ENCODE results near the gene MRPL32. TPM values are rescaled to one million over a fixed set of nuclear protein-coding genes. Genes with fewer than 3 reads are reported as not detected.

The MRPL32 gene
- total RNA-seq, 1 donor from 2014 or later = 53.5 TPM

DNA sequence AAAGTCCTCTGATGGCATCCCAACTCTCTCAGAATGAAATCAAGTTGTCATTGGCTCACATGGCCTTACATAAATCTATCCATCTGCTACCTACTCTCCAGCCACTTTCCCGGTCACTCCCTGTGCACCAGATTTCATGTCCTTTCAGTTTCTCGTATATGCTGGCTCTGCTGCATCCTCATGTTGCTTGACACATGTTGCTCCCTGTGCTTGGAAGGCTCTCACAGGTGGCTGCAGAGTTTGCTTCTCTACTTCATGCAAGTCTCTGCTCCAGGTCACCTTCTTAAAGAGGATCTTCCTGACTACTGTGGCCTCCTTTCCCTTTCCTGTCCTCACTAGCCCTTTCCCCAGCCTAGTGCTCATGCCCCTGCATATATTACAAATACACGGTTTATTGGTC, 48.3 kb downstream of the MRPL32 start:
- Mint-ChIP-seq H3K9me3 (peaks cover 19% of the 10 kb centered on the region), H3K36me3 (no peaks in the 10 kb centered on the region), H3K27me3 (ENCODE audit: low read depth) (peaks cover 15% of the 10 kb centered on the region), H3K4me3 (no peak overlapping the region), H3K27ac (no peak overlapping the region), H3K4me1 (peaks cover 6% of the 10 kb centered on the region)
- DNase-seq (ENCODE audit: low spot score in 2 of 2, unreplicated experiment in 2 of 2) = no peak
- no peak for TF ChIP-seq CTCF (IDR thresholded peaks at IDR 0.05; ENCODE audit: unreplicated experiment)

DNA sequence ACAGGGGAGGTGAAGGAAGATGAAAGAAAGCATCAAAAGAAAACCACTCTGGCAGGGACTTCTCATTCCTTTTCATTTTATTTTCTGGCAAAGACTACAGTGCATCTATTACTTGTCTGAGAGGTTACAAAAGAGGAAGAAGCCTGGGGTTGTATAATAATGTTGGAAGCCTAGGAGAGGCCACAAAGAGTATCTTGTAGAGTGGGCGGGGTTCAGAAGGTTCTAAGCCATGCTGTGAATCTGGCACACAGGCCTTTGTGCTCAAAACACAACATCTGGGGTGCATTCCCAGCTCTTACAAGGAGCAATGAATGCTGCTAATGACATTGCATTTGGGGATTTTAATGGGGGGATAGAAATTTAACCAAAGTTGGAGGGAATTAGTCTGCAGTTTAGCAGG, 49.4 kb downstream of the MRPL32 start:
- Mint-ChIP-seq H3K9me3 (peaks cover 22% of the 10 kb centered on the region), H3K27me3 (ENCODE audit: low read depth) (peaks cover 15% of the 10 kb centered on the region), H3K36me3 (no peaks in the 10 kb centered on the region), H3K27ac (no peak overlapping the region), H3K4me1 (peaks cover 6% of the 10 kb centered on the region), H3K4me3 (no peak overlapping the region)
- TF ChIP-seq CTCF (IDR thresholded peaks at IDR 0.05; ENCODE audit: unreplicated experiment) = no peak
- no peak for DNase-seq (ENCODE audit: low spot score in 2 of 2, unreplicated experiment in 2 of 2)

DNA sequence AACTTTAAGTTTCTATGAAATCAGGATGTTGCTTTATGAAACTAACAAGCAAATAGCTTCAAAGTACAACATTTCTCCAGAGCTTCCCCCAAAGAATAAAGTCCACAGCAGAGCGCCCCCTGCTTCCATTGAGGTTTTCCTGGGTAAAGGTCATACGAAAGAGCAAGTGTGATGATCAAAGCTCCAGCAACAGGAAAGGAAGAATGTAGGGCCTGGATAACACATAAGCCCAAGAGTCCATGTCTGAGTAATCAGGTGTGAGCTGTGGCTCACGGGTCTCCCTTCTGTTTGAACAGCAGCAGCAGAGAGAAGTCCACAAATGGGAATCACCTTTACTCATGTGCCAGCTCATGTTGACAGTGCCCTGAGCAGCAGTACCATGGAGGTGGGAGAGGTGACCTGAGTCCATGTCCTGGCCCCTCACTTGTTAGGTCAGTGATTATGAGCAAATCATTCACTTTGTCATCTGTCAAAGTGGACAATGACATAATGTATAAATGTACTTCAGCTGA, 50.5 kb downstream of the MRPL32 start:
- DNase-seq (ENCODE audit: low spot score in 2 of 2, unreplicated experiment in 2 of 2) = no peak
- no peak overlapping the region for H3K4me3 Mint-ChIP-seq
- H3K27ac Mint-ChIP-seq = no peak overlapping the region
- no peaks in the 10 kb centered on the region for H3K36me3 Mint-ChIP-seq
- H3K27me3 Mint-ChIP-seq (ENCODE audit: low read depth) = peaks cover 17% of the 10 kb centered on the region
- TF ChIP-seq CTCF (IDR thresholded peaks at IDR 0.05; ENCODE audit: unreplicated experiment) = no peak
- peaks cover 6% of the 10 kb centered on the region for H3K4me1 Mint-ChIP-seq
- H3K9me3 Mint-ChIP-seq = peaks cover 22% of the 10 kb centered on the region

GRCh38 chr7:42984137-42984536, 52.0 kb downstream of the MRPL32 start:
- Mint-ChIP-seq H3K4me1 (peaks cover 6% of the 10 kb centered on the region), H3K27me3 (ENCODE audit: low read depth) (peaks cover 18% of the 10 kb centered on the region), H3K36me3 (no peaks in the 10 kb centered on the region), H3K27ac (no peak overlapping the region), H3K9me3 (peaks cover 22% of the 10 kb centered on the region), H3K4me3 (no peak overlapping the region)
- no peak for DNase-seq (ENCODE audit: low spot score in 2 of 2, unreplicated experiment in 2 of 2)
- no peak for TF ChIP-seq CTCF (IDR thresholded peaks at IDR 0.05; ENCODE audit: unreplicated experiment)

DNA sequence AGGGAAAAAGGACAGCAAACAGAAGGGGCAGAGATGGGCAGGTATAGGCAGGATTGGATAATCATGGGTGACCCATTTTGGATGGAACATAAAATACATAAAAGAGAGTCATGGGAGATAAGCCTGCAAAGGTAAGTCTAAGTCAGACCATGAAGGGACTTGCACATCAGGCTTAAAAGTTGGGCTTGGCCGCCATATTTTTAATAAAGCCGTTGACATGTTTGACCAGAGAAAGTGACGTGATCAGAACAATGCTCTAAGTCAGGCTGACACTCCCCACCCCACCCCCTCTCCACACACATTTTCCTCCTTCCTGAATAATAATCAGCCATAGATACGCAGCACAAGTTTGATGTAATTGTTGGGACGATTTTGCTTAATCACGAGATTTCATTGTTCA, 54.0 kb downstream of the MRPL32 start:
- Mint-ChIP-seq H3K9me3 (peaks cover 22% of the 10 kb centered on the region), H3K4me1 (peaks cover 5% of the 10 kb centered on the region), H3K36me3 (no peaks in the 10 kb centered on the region), H3K27ac (no peak overlapping the region), H3K4me3 (no peak overlapping the region), H3K27me3 (ENCODE audit: low read depth) (peaks cover 7% of the 10 kb centered on the region)
- no peak for DNase-seq (ENCODE audit: low spot score in 2 of 2, unreplicated experiment in 2 of 2)
- no peak for TF ChIP-seq CTCF (IDR thresholded peaks at IDR 0.05; ENCODE audit: unreplicated experiment)

DNA sequence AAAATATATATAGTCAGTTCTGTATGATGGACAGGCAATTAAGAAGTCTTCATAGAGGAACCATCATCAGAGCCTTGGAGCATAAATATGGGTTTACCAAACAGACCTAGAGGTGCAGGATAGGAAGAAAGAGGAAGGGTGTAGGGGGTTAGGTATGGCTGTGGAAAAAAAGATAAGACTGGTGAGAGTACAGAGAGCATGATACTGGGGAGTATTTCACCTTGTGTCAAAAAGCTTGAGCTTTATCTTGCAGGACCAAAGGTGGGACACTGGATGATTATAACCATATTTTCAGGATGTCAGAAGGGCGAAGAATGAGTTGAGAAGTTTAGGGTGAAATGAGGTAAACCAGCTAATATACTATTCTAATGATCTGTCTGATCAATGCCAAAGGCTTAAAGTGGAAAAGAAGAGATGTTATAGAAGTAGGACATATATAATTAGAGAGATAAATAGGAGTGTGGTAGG, 54.6 kb downstream of the MRPL32 start:
- no peak overlapping the region for H3K4me3 Mint-ChIP-seq
- H3K27me3 Mint-ChIP-seq (ENCODE audit: low read depth) = peaks cover 7% of the 10 kb centered on the region
- no peaks in the 10 kb centered on the region for H3K36me3 Mint-ChIP-seq
- TF ChIP-seq CTCF (IDR thresholded peaks at IDR 0.05; ENCODE audit: unreplicated experiment) = no peak
- no peak overlapping the region for H3K27ac Mint-ChIP-seq
- H3K4me1 Mint-ChIP-seq = no peaks in the 10 kb centered on the region
- DNase-seq (ENCODE audit: low spot score in 2 of 2, unreplicated experiment in 2 of 2) = no peak
- H3K9me3 Mint-ChIP-seq = peaks cover 22% of the 10 kb centered on the region
